H54 (cell line): Measurements from ENCODE around the gene DPP6.

ENCODE experiments used
- DNase-seq: peaks from one replicate; pipeline ENCODE4 v3.0.0; 2011; ENCODE audit warnings: low spot score, mixed read lengths; ENCODE audit not compliant: insufficient read length
- FAIRE-seq: peaks from 3 replicates; lab custom pipeline; 2011; peaks lifted over from hg19 to GRCh38; lab: Jason Lieb, UNC
- POLR2A ChIP-seq: IDR thresholded peaks from 2 replicates; pipeline ENCODE4 v1.6.1; 2011; ENCODE audit warnings: low read depth, mild to moderate bottlenecking, low read length

DPP6 gene

GRCh38 chr7:154324196-154324595 lies 272.0 kb downstream of the DPP6 start:
- DNase-seq (no peak), FAIRE-seq (no peak)
- no peak for TF ChIP-seq POLR2A

GRCh38 chr7:154326421-154326820 lies 274.2 kb downstream of the DPP6 start:
- DNase-seq: no peak
- FAIRE-seq: no peak
- no peak for TF ChIP-seq POLR2A

GRCh38 chr7:154330318-154330717 lies 278.1 kb downstream of the DPP6 start:
- DNase-seq: no peak
- no peak for FAIRE-seq
- TF ChIP-seq POLR2A: no peak

DNA sequence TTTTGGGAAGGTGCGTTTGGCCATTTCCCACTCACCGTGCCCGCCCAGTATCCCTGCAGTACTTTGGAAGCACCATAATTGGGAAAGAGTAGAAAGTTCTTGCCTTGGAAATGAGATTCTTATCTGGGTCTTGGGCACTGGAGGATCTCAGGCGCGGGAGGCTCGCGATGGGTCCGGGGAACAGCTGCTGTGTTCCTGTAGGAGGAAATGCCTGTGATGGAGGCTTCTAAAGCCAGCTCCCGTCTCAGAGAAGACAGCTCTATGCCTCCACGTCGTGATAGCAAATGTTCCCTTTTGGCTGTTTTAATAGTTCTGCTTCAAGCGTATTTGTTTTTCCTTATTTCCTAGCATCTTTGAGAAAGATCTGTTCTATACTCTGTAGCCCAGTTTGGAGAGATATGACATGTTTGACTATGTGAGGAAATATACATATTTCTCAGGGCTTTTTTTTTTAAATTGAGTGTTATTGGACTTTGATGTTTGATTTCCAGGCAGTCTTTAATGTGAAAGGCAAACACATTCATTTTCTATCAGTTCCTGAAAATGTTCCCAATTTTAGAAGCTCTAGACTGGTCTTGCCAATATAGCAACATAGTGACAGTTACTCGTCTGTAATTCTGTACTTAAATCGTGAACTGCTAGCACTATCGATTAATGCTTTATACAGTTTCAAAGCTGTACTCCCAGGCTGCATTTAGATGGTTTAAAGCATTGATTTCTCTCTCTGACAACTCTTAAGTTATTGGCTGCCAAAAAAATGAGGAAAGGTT lies 280.8 kb downstream of the DPP6 start:
- DNase-seq (no peak), FAIRE-seq (no peak)
- no peak for TF ChIP-seq POLR2A

GRCh38 chr7:154336295-154336694 lies 284.1 kb downstream of the DPP6 start:
- TF ChIP-seq POLR2A: no peak
- FAIRE-seq (no peak), DNase-seq (no peak)

- no peak for TF ChIP-seq POLR2A
- DNase-seq (no peak), FAIRE-seq (no peak)
Measured at GRCh38 chr7:154338701-154339506, 286.7 kb downstream of the DPP6 start.

DNA sequence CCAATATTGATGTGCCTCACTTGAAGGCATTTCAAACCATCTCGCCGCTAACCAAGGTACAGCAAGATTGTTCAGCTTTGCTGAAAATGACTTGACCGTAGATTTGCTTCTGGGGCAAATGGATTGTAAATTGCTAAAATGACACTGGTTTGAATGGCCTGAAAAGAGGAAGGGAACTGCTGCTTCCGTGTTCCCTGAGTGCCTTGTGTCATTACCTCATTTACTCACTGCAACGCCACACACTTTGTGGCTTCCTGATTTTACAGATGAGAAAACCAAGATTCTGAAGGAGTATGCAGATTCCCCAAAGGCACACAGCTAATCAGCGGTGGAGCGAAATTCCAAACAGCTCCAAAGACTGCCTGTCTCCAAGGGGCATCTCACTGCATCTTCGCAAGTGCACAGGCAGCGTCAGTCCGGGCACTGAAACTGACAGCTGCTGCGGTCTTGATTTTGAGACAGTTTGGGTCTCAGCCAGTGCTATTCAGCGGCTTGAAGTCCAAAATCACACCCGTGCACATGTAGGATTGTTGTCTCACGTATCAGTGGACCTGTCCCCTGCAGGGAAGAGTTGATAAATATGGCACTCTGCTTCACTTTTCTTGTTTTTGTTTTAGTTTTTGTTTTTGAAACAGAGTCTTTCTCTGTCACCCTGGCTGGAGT lies 290.9 kb downstream of the DPP6 start:
- no peak for TF ChIP-seq POLR2A
- FAIRE-seq (no peak), DNase-seq (no peak)

- no peak for TF ChIP-seq POLR2A
- DNase-seq (no peak), FAIRE-seq (no peak)
Measured at GRCh38 chr7:154343778-154344412, 291.7 kb downstream of the DPP6 start.

GRCh38 chr7:154345093-154345492 lies 292.9 kb downstream of the DPP6 start:
- FAIRE-seq (no peak), DNase-seq (no peak)
- no peak for TF ChIP-seq POLR2A

- TF ChIP-seq POLR2A: no peak
- FAIRE-seq (no peak), DNase-seq (no peak)
Measured at GRCh38 chr7:154347700-154348266, 295.6 kb downstream of the DPP6 start.

- no peak for DNase-seq
- TF ChIP-seq POLR2A: no peak
- FAIRE-seq: no peak
Measured at GRCh38 chr7:154350892-154351291, 298.7 kb downstream of the DPP6 start.

- DNase-seq (no peak), FAIRE-seq (no peak)
Measured at GRCh38 chr7:154353355-154353767, 301.2 kb downstream of the DPP6 start.

DNA sequence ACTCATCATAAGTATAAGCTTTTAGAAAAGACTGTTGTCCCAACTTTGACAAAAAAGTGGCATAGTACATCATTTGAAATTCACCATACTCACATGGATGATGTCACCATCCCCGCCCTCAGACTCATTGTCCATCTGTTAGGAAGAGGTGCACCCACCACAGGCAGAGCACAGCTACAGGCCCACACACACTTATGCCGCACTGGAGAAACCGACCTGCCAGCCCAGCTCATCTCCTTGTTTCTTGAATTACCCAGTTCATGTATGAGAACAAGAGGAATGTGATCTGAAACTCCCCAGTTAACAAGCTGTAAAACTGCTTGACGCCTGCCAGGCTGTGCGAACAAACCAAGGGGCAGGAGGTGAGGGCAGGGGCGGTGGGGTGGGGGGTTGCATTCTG lies 312.0 kb downstream of the DPP6 start:
- TF ChIP-seq POLR2A: no peak
- FAIRE-seq: no peak
- DNase-seq: no peak

More at GRCh38 chr7:154353355-154353767, 301.2 kb downstream of the DPP6 start:
- TF ChIP-seq POLR2A: no peak
